ENCODE measurements around the gene TMCC2. TPM values are rescaled to one million over a fixed set of nuclear protein-coding genes. Genes with fewer than 3 reads are reported as not detected.

The TMCC2 gene
- total RNA-seq, 2 experiments from 2014 or later: 2.6 to 5.3 TPM

DNA sequence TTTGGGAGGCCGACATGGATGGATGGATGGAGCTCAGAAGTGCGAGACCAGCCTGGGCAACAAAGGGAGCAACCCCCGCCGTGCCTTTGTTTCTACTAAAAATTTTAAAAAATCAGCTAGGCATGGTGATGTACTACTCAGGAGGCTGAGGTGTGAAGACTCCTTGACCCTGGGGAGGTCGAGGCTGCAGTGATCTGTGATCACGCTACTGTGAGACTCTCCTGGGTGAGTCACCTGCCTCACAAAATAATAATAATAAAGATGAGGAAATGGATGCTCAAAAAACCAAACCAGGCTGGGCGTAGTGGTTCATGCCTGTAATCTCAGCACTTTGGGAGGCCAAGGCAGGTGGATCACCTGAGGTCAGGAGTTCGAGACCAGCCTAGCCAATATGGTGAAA is 35.5 kb upstream of the TMCC2 start:
- H3K27ac Mint-ChIP-seq: no peak overlapping the region
- H3K4me1 Mint-ChIP-seq: peaks cover 44% of the 10 kb centered on the region
- no peak for DNase-seq
- H3K36me3 Mint-ChIP-seq: peaks cover 23% of the 10 kb centered on the region
- H3K27me3 Mint-ChIP-seq: no peaks in the 10 kb centered on the region
- ATAC-seq: no peak
- no peak overlapping the region for H3K4me3 Mint-ChIP-seq
- CTCF ChIA-PET: interaction anchor here (0.6 to 1.5 kb wide), 2 partner anchors 12 to 17 kb away, joined by 3 to 5 read pairs; no protein-coding TSS in a partner anchor
- peaks cover 4% of the 10 kb centered on the region for H3K9me3 Mint-ChIP-seq (ENCODE audit: low read depth)

GRCh38 chr1:205199090-205199930 is 28.4 kb upstream of the TMCC2 start:
- CTCF ChIA-PET: interaction anchor here (0.8 to 3.2 kb wide), 18 partner anchors 9 to 392 kb away, joined by 3 to 20 read pairs (median 4); partner anchors contain the start of genes DSTYK, RBBP5 and TMCC2
- DNase-seq (peak; percentile 65), ATAC-seq (peak; percentile 82)
- peaks cover under 1% of the 10 kb centered on the region for H3K9me3 Mint-ChIP-seq (ENCODE audit: low read depth)
- peaks cover 41% of the 10 kb centered on the region for H3K4me1 Mint-ChIP-seq
- peaks cover 15% of the 10 kb centered on the region for H3K36me3 Mint-ChIP-seq
- no peaks in the 10 kb centered on the region for H3K27me3 Mint-ChIP-seq
- H3K4me3 Mint-ChIP-seq: peak overlapping the region; percentile 57
- H3K27ac Mint-ChIP-seq: peak overlapping the region; percentile 59

GRCh38 chr1:205199931-205200299 is 27.8 kb upstream of the TMCC2 start:
- ATAC-seq (no peak), DNase-seq (no peak)
- Mint-ChIP-seq H3K27me3 (no peaks in the 10 kb centered on the region), H3K36me3 (peaks cover 15% of the 10 kb centered on the region), H3K4me1 (peaks cover 45% of the 10 kb centered on the region), H3K9me3 (ENCODE audit: low read depth) (no peaks in the 10 kb centered on the region), H3K27ac (peak overlapping the region; percentile 59), H3K4me3 (peak overlapping the region; percentile 57)
- CTCF ChIA-PET: interaction anchor here (0.8 to 3.2 kb wide), 16 partner anchors 11 to 393 kb away, joined by 3 to 20 read pairs (median 5); partner anchors contain the start of genes DSTYK, RBBP5 and TMCC2

DNA sequence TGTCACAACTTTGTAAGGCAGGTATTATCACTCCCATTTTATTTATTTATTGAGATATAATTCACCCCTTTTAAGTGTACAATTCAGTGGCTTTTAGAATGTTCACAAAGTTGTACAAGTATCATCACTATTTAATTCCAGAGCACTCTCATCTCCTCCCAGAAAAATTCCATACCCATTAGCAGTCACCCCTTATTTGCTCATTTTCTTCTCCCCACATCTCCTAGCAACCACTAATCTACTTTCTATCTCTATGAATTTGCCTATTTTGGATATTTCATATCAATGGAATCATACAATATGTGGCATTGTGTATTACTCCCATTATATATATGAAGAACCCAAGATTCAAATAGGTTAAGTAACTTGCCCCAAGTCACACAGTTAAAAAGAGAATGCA is 23.2 kb upstream of the TMCC2 start:
- H3K4me1 Mint-ChIP-seq: peaks cover 46% of the 10 kb centered on the region
- no peak overlapping the region for H3K4me3 Mint-ChIP-seq
- no peaks in the 10 kb centered on the region for H3K27me3 Mint-ChIP-seq
- ATAC-seq (no peak), DNase-seq (no peak)
- H3K9me3 Mint-ChIP-seq (ENCODE audit: low read depth): no peaks in the 10 kb centered on the region
- CTCF ChIA-PET: interaction anchor here (1.0 to 1.3 kb wide), 3 partner anchors 24 to 143 kb away, joined by 3 to 5 read pairs (median 3); partner anchors contain the start of gene TMCC2
- no peaks in the 10 kb centered on the region for H3K36me3 Mint-ChIP-seq
- no peak overlapping the region for H3K27ac Mint-ChIP-seq

- no peaks in the 10 kb centered on the region for H3K27me3 Mint-ChIP-seq
- DNase-seq (no peak), ATAC-seq (no peak)
- no peaks in the 10 kb centered on the region for H3K36me3 Mint-ChIP-seq
- H3K27ac Mint-ChIP-seq: no peak overlapping the region
- H3K4me3 Mint-ChIP-seq: no peak overlapping the region
- H3K9me3 Mint-ChIP-seq (ENCODE audit: low read depth): no peaks in the 10 kb centered on the region
- CTCF ChIA-PET: interaction anchor here (1.0 to 1.3 kb wide), 3 partner anchors 23 to 143 kb away, joined by 3 to 5 read pairs (median 3); partner anchors contain the start of gene TMCC2
- H3K4me1 Mint-ChIP-seq: peaks cover 46% of the 10 kb centered on the region
Observed at GRCh38 chr1:205205055-205205454, 22.7 kb upstream of the TMCC2 start.

DNA sequence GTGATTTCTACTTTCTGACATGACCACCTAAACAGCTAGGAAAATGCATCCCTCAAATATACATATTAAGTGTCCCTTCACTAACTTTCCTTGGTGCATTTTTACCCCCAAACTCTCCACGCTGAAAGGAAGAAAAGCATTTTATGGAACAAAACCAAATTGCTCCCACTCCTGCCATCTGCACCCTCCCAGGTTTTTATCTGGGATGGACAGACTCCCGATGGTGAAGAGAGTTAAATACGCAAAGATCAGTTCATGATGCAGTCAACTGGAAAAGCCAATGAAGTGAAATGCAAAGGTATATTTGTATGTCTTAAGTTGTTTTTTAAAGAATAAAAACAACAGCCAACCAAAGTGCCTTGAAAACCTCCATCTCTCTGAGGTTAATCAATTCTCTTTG is 18.9 kb upstream of the TMCC2 start:
- Mint-ChIP-seq H3K9me3 (ENCODE audit: low read depth) (no peaks in the 10 kb centered on the region), H3K27ac (no peak overlapping the region), H3K4me1 (peaks cover 48% of the 10 kb centered on the region), H3K36me3 (no peaks in the 10 kb centered on the region), H3K4me3 (no peak overlapping the region), H3K27me3 (no peaks in the 10 kb centered on the region)
- CTCF ChIA-PET: no interaction called here
- DNase-seq (no peak), ATAC-seq (no peak)

DNA sequence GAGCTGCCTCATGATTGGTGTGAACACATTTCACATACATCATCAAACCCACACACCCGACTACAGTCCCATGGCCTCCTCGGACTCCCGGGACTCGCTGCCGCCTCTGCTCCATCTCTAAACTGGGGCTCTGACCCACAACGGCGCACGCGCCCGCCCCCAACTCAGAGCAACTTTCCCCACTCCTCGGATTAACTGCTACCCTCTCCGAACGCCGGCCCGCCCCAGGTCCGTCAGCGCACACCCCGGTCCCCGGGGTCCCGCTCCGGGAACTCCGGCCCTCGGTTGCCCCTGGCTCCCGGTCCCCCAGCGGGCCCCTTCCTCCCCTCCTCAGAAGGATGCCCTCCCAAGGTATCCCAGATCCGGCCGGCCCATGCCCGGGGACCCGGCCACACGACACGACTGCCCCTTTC is 17.0 kb upstream of the TMCC2 start:
- Mint-ChIP-seq H3K27ac (peak overlapping the region; percentile 88), H3K9me3 (ENCODE audit: low read depth) (no peaks in the 10 kb centered on the region), H3K4me3 (peak overlapping the region; percentile 89), H3K36me3 (no peaks in the 10 kb centered on the region), H3K27me3 (no peaks in the 10 kb centered on the region), H3K4me1 (peaks cover 49% of the 10 kb centered on the region)
- DNase-seq: no peak
- ATAC-seq: no peak
- CTCF ChIA-PET: interaction anchor here (0.9 to 2.5 kb wide), 4 partner anchors 11 to 25 kb away, joined by 3 to 14 read pairs (median 10); partner anchors contain the start of gene TMCC2

- ATAC-seq (peak; percentile 90), DNase-seq (peak; percentile 95)
- Mint-ChIP-seq H3K36me3 (no peaks in the 10 kb centered on the region), H3K27ac (peak within 1 kb of the TSS; percentile 88), H3K9me3 (ENCODE audit: low read depth) (no peaks in the 10 kb centered on the region), H3K4me3 (peak within 1 kb of the TSS; percentile 89), H3K27me3 (no peaks in the 10 kb centered on the region), H3K4me1 (peaks cover 50% of the 10 kb centered on the region)
- CTCF ChIA-PET: interaction anchor here (1.0 to 2.5 kb wide), 4 partner anchors 12 to 90 kb away, joined by 4 to 14 read pairs (median 10); partner anchors contain the start of genes RBBP5 and TMCC2
Observed at GRCh38 chr1:205211169-205211838, 16.4 kb upstream of the TMCC2 start, which contains the start of gene DSTYK. Gene DSTYK (minus strand): TSS chr1:205211702. CDS start chr1:205211535, 167 bp downstream.

DNA sequence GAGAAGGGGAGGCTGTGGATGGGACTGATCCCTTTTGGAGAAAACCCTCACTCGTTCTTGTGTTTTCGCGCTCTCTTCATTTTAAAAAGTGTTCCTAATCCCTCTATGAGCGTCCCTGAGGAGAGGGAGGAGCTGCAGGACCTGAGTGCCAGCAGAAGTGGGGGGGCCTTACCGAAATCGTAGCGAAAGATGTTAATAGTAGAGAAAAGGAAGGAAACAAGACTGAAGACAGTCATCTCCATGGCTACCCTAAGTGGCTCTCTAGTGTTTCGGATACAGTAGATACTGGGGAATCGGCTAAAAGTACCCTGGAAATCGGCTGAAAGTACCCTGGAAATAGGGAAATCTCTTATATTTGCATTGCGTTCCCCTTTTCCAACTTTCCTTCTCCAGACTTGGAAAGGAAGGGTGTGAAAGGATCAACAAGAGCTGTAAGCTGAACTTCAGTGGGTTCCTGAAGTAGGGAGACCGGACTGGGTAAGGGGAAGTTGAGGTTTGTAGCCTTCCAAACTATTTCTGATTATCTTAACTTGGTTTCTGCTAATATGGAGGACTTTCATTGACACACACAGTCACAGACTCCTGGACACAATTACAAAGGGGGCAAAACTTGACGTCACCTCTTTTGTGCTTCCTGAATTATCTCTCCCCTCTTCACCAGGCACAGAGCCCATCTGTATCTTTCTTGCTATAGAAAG is 15.8 kb upstream of the TMCC2 start:
- Mint-ChIP-seq H3K4me1 (peaks cover 49% of the 10 kb centered on the region), H3K9me3 (ENCODE audit: low read depth) (no peaks in the 10 kb centered on the region), H3K27ac (peak overlapping the region; percentile 88), H3K27me3 (peaks cover under 1% of the 10 kb centered on the region), H3K4me3 (peak overlapping the region; percentile 89), H3K36me3 (no peaks in the 10 kb centered on the region)
- CTCF ChIA-PET: interaction anchor here (1.0 to 2.5 kb wide), 5 partner anchors 13 to 90 kb away, joined by 3 to 14 read pairs (median 8); partner anchors contain the start of genes RBBP5 and TMCC2
- no peak for ATAC-seq
- no peak for DNase-seq

- no peak for DNase-seq
- peaks cover 11% of the 10 kb centered on the region for H3K27me3 Mint-ChIP-seq
- CTCF ChIA-PET: interaction anchor here (1.5 to 2.6 kb wide), 2 partner anchors 13 to 42 kb away, joined by 4 to 12 read pairs; partner anchors contain the start of gene TMCC2
- peak overlapping the region; percentile 9 for H3K4me3 Mint-ChIP-seq
- no peaks in the 10 kb centered on the region for H3K36me3 Mint-ChIP-seq
- H3K9me3 Mint-ChIP-seq (ENCODE audit: low read depth): no peaks in the 10 kb centered on the region
- peaks cover 37% of the 10 kb centered on the region for H3K4me1 Mint-ChIP-seq
- no peak overlapping the region for H3K27ac Mint-ChIP-seq
- ATAC-seq: no peak
Observed at GRCh38 chr1:205214756-205215155, 13.0 kb upstream of the TMCC2 start.

GRCh38 chr1:205216588-205216987 is 11.2 kb upstream of the TMCC2 start:
- CTCF ChIA-PET: interaction anchor here (2.6 kb wide), 1 partner anchor 12 kb away, joined by 12 read pairs; the partner anchor contains the start of gene TMCC2
- Mint-ChIP-seq H3K27me3 (peaks cover 13% of the 10 kb centered on the region), H3K4me1 (peaks cover 27% of the 10 kb centered on the region), H3K36me3 (no peaks in the 10 kb centered on the region), H3K9me3 (ENCODE audit: low read depth) (no peaks in the 10 kb centered on the region), H3K4me3 (no peak overlapping the region), H3K27ac (no peak overlapping the region)
- DNase-seq: no peak
- no peak for ATAC-seq

DNA sequence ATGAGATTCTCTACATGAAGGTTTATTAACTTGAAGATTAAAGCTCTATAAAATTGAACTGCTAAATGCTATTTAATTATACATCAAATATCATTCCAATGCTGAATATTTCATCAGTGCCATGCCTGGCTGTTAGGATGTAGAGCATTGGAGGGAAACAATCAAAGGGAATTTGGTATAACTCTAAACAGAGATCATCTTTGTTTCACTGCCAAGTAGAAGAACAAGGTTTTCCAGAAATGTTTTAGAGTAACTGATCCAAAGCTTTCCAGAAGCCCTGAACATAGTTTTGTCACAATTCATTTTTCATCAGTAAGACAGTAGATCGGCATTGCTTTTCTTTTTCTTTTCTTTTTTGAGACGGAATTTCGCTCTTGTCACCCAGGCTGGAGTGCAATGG is 10.3 kb upstream of the TMCC2 start:
- H3K4me3 Mint-ChIP-seq: no peak overlapping the region
- CTCF ChIA-PET: interaction anchor here (2.5 kb wide), 1 partner anchor 10 kb away, joined by 6 read pairs; the partner anchor contains the start of gene TMCC2
- peaks cover 18% of the 10 kb centered on the region for H3K27me3 Mint-ChIP-seq
- no peak overlapping the region for H3K27ac Mint-ChIP-seq
- no peak for DNase-seq
- no peaks in the 10 kb centered on the region for H3K36me3 Mint-ChIP-seq
- no peak for ATAC-seq
- no peaks in the 10 kb centered on the region for H3K9me3 Mint-ChIP-seq (ENCODE audit: low read depth)
- peaks cover 19% of the 10 kb centered on the region for H3K4me1 Mint-ChIP-seq

Measured in activated CD8-positive, alpha-beta memory T cell treated with anti-CD3 and anti-CD28 coated beads, Interleukin-2, amount 10 ng/mL, durations not matched to agents 7 days and 5 days (primary cell).